NCI-H2196 treated with DMSO at 0.1 percent for 48 hours (cell line): ENCODE measurements around the gene PEX6.

Source experiments
- DNase-seq: peaks from one replicate; lab custom pipeline; 2025; ENCODE audit not compliant: unreplicated experiment; lab: John Stamatoyannopoulos, UW

The PEX6 gene

GRCh38 chr6:42996513-42996912, 17.5 kb upstream of the PEX6 start:
- no peak for DNase-seq

GRCh38 chr6:42993445-42993844, 14.5 kb upstream of the PEX6 start:
- no peak for DNase-seq

- DNase-seq, result no peak
Observed at GRCh38 chr6:42989923-42990322, 10.9 kb upstream of the PEX6 start.

GRCh38 chr6:42988486-42989020, 9.6 kb upstream of the PEX6 start:
- DNase-seq, result no peak

GRCh38 chr6:42987533-42988451, 8.8 kb upstream of the PEX6 start:
- DNase-seq, result no peak

- DNase-seq, result no peak
Observed at GRCh38 chr6:42984924-42985475, 6.0 kb upstream of the PEX6 start.

GRCh38 chr6:42984001-42984923, 5.3 kb upstream of the PEX6 start, which contains the start of gene PPP2R5D:
Gene PPP2R5D (plus strand): TSS chr6:42984570. CDS start chr6:42984678, 108 bp downstream.
- DNase-seq, result peak; percentile 98

- DNase-seq, result no peak
Observed at GRCh38 chr6:42981836-42982235, 2.9 kb upstream of the PEX6 start.

- DNase-seq, result no peak
Observed at GRCh38 chr6:42979523-42980177, 669 bp upstream of the PEX6 start.

GRCh38 chr6:42978487-42978838, 518 bp downstream of the PEX6 start:
- DNase-seq, result no peak

GRCh38 chr6:42974919-42975505, 4.0 kb downstream of the PEX6 start:
- no peak for DNase-seq

GRCh38 chr6:42973926-42974325, 5.1 kb downstream of the PEX6 start:
- DNase-seq, result no peak

- no peak for DNase-seq
Observed at GRCh38 chr6:42971746-42972327, 7.1 kb downstream of the PEX6 start.

GRCh38 chr6:42970871-42971612, 7.9 kb downstream of the PEX6 start:
- no peak for DNase-seq

GRCh38 chr6:42969934-42970333, 9.0 kb downstream of the PEX6 start:
- no peak for DNase-seq

GRCh38 chr6:42969431-42969830, 9.6 kb downstream of the PEX6 start:
- no peak for DNase-seq

GRCh38 chr6:42968783-42969182, 10.2 kb downstream of the PEX6 start:
- DNase-seq, result no peak

GRCh38 chr6:42968126-42968701, 10.8 kb downstream of the PEX6 start:
- DNase-seq, result no peak

- no peak for DNase-seq
Observed at GRCh38 chr6:42967228-42967627, 11.8 kb downstream of the PEX6 start.
